ENCODE measurements around the gene PTPRM. TPM values are rescaled to one million over a fixed set of nuclear protein-coding genes. Genes with fewer than 3 reads are reported as not detected.
A peak's percentile ranks its signal among the peaks of the same experiment; 100 is the strongest.

The PTPRM gene
- total RNA-seq, 1 experiment from 2014 or later: 14.5 TPM

DNA sequence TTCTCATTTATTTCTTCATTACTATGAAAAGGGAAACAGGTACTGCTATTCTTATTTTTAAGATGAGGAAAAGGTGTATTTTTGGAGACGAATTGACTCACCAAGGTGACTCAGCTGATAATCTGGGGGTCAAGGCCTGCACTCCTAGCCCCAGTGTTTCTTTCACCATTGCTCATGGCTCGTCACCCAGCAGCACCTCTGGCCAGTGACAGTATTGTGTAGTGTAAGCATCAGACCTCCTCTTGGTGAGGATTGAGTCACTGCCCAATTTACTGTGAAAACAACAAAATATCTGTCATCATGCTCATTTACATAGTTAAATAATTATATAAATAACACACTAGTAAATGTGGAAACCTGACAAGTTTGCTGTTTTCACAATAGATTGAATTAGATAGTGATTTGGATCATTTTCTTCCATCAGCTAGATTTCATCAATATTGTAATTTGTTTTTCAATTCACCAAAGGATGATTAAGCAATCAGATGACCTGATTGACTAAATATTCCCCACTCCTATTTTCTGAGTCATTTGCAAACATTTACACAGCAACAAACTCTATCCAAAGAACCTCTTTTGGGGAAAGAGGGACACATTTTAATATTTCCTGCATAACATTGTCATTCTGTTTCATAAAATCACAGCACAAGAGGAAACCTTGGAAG, 549.4 kb downstream of the PTPRM start:
- H4K20me1 ChIP-seq (ENCODE audit: insufficient read depth): no peaks in the 10 kb centered on the region
- peak overlapping the region; percentile 10; the same call in 1 of the 2 replicates for H3K4me2 ChIP-seq (ENCODE audit: low read length)

DNA sequence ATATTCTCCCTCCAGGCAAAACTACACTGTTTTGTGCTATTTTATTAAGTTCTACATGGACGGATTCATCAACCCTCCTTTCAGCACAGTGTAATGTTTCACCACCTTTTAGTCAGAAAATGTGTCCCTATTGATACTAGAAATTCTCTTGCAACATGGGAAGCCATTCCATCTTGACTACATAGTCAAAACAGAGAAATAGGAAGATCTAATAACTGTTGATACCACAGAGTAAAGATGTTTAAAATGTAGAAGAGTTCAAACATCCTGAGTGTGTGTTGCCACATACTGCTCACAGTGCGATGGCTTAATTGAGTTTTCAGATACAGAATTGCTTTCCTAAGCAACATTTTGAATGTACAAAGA, 549.9 kb downstream of the PTPRM start:
- no TSS peak for BruUV-seq (replicated peaks)
- H3K4me1 ChIP-seq (ENCODE audit: control insufficient read depth in 1 of 2, insufficient read depth in 2 of 2, low read length in 2 of 2): peaks cover 2 to 18% of the 10 kb centered on the region in 2 experiments; a peak in 3 of 4 replicates
- POLR2A ChIA-PET: no interaction called here

More for the DNA sequence above, 549.4 kb downstream of the PTPRM start:
- no peak overlapping the region for H3K4me3 ChIP-seq (replicated peaks in 1 of 2; ENCODE audit: low read depth in 1 of 2, low read length in 2 of 2)
- TF ChIP-seq ELF1 (IDR thresholded peaks at IDR 0.05; ENCODE audit: borderline replicate concordance, low read depth) (no peak), FOSL1 (IDR thresholded peaks at IDR 0.05; ENCODE audit: low read depth) (peak; percentile 52), SP1 (IDR thresholded peaks at IDR 0.05; ENCODE audit: low read depth) (peak; percentile 36; the same call in 1 of the 2 replicates), JUND (IDR thresholded peaks at IDR 0.05) (peak; percentile 30; the same call in 1 of the 2 replicates), POLR2AphosphoS5 (IDR thresholded peaks at IDR 0.05; ENCODE audit: low read depth, low read length) (no peak), CEBPB (IDR thresholded peaks at IDR 0.05; ENCODE audit: low read depth) (0 out of 2 replicates have a peak, but pooled peaks have one; percentile 46)
- intact Hi-C loops (cut with micrococcal nuclease): no loop called here
- no peaks in the 10 kb centered on the region for H3K9me3 ChIP-seq (ENCODE audit: control insufficient read depth in 1 of 2, insufficient read depth in 1 of 2, low read depth in 1 of 2, low read length in 2 of 2)
- H3K27me3 ChIP-seq (ENCODE audit: insufficient read depth, low read length): no peaks in the 10 kb centered on the region
- peak; percentile 79 for ATAC-seq
- no peaks in the 10 kb centered on the region for H3K9me2 ChIP-seq (ENCODE audit: insufficient read depth)
- H3K27ac ChIP-seq (ENCODE audit: low read depth, low read length): no peak overlapping the region
- RAD21 ChIA-PET (ENCODE audit: low non-redundant PET in 1 of 2, low total read pairs in 2 of 2, uncharacterized antibody in 2 of 2, unreplicated experiment in 2 of 2): no interaction called here
- H3K79me2 ChIP-seq (ENCODE audit: insufficient read depth, low read length): no peaks in the 10 kb centered on the region
- DNase-seq (ENCODE audit: low read depth, low spot score): peak; percentile 35
- H3K4me1 ChIP-seq (ENCODE audit: control insufficient read depth in 1 of 2, insufficient read depth in 2 of 2, low read length in 2 of 2): peaks cover 0 to 13% of the 10 kb centered on the region in 2 experiments; a peak in 2 of 4 replicates
- no peak overlapping the region for H2AFZ ChIP-seq (ENCODE audit: low read depth, low read length, poor library complexity, severe bottlenecking)
- H3K36me3 ChIP-seq (ENCODE audit: control insufficient read depth in 1 of 2, insufficient read depth in 2 of 2, low read length in 2 of 2): no peaks in the 10 kb centered on the region
- POLR2A ChIA-PET: no interaction called here
- H3K9ac ChIP-seq (ENCODE audit: low read length): no peak overlapping the region
- CTCF ChIA-PET: no interaction called here
- BruUV-seq (replicated peaks): no TSS peak

More for the DNA sequence above, 549.9 kb downstream of the PTPRM start:
- TF ChIP-seq, protein P1, sequence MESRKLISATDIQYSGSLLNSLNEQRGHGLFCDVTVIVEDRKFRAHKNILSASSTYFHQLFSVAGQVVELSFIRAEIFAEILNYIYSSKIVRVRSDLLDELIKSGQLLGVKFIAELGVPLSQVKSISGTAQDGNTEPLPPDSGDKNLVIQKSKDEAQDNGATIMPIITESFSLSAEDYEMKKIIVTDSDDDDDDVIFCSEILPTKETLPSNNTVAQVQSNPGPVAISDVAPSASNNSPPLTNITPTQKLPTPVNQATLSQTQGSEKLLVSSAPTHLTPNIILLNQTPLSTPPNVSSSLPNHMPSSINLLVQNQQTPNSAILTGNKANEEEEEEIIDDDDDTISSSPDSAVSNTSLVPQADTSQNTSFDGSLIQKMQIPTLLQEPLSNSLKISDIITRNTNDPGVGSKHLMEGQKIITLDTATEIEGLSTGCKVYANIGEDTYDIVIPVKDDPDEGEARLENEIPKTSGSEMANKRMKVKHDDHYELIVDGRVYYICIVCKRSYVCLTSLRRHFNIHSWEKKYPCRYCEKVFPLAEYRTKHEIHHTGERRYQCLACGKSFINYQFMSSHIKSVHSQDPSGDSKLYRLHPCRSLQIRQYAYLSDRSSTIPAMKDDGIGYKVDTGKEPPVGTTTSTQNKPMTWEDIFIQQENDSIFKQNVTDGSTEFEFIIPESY (IDR thresholded peaks at IDR 0.05; ENCODE audit: extremely low read depth, insufficient replicate concordance, low read length): no peak
- TF ChIP-seq SIN3A (IDR thresholded peaks at IDR 0.05; ENCODE audit: low read depth) (no peak), EZH2phosphoT487 (IDR thresholded peaks at IDR 0.05; ENCODE audit: borderline replicate concordance) (no peak)
- intact Hi-C loops (cut with micrococcal nuclease): no loop called here
- H2AFZ ChIP-seq (ENCODE audit: low read depth, low read length, poor library complexity, severe bottlenecking): no peak overlapping the region
- H3K79me2 ChIP-seq (ENCODE audit: insufficient read depth, low read length): no peaks in the 10 kb centered on the region
- H3K9ac ChIP-seq (ENCODE audit: low read length): no peak overlapping the region
- H3K27ac ChIP-seq (ENCODE audit: low read depth, low read length): no peak overlapping the region
- H3K27me3 ChIP-seq (ENCODE audit: insufficient read depth, low read length): no peaks in the 10 kb centered on the region
- H3K4me2 ChIP-seq (ENCODE audit: low read length): peak overlapping the region; percentile 10; the same call in 1 of the 2 replicates
- H3K9me2 ChIP-seq (ENCODE audit: insufficient read depth): no peaks in the 10 kb centered on the region
- H3K4me3 ChIP-seq (replicated peaks in 1 of 2; ENCODE audit: low read depth in 1 of 2, low read length in 2 of 2): no peak overlapping the region
- DNase-seq (ENCODE audit: low read depth, low spot score) (no peak), ATAC-seq (no peak)
- H3K9me3 ChIP-seq (ENCODE audit: control insufficient read depth in 1 of 2, insufficient read depth in 1 of 2, low read depth in 1 of 2, low read length in 2 of 2): no peaks in the 10 kb centered on the region
- ChIA-PET CTCF (no interaction called here), RAD21 (ENCODE audit: low non-redundant PET in 1 of 2, low total read pairs in 2 of 2, uncharacterized antibody in 2 of 2, unreplicated experiment in 2 of 2) (no interaction called here)
- H4K20me1 ChIP-seq (ENCODE audit: insufficient read depth): no peaks in the 10 kb centered on the region
- no peaks in the 10 kb centered on the region for H3K36me3 ChIP-seq (ENCODE audit: control insufficient read depth in 1 of 2, insufficient read depth in 2 of 2, low read length in 2 of 2)

All from HCT116 (cell line).